IPS-18a (cell line): Measurements from ENCODE around the gene GPR61.

Experiments
- H3K27ac ChIP-seq: one replicate; pipeline ENCODE4 v1.5.1; 2013; ENCODE audit warnings: low read length
- H3K27me3 ChIP-seq: one replicate; pipeline ENCODE4 v1.6.1; 2013; ENCODE audit warnings: mild to moderate bottlenecking, low read length; ENCODE audit not compliant: control insufficient read depth, insufficient read depth
- H3K36me3 ChIP-seq: one replicate; pipeline ENCODE4 v1.6.1; 2013; ENCODE audit warnings: low read depth, low read length; ENCODE audit not compliant: control insufficient read depth
- H3K4me1 ChIP-seq: one replicate; pipeline ENCODE4 v1.6.1; 2013; ENCODE audit warnings: low read depth, low read length; ENCODE audit not compliant: control insufficient read depth
- H3K4me3 ChIP-seq: one replicate; pipeline ENCODE4 v1.5.1; 2013; ENCODE audit warnings: low read length
- H3K9ac ChIP-seq: one replicate; pipeline ENCODE4 v1.6.1; 2013; ENCODE audit warnings: mild to moderate bottlenecking, low read length, moderate library complexity
- H3K9me3 ChIP-seq: one replicate; pipeline ENCODE4 v1.6.1; 2013; ENCODE audit warnings: low read depth, low read length; ENCODE audit not compliant: control insufficient read depth

Gene GPR61

GRCh38 chr1:109542657-109543056, 3.0 kb downstream of the GPR61 start:
- H3K4me3 ChIP-seq, result no peak overlapping the region
- H3K27me3 ChIP-seq, result no peaks in the 10 kb centered on the region
- no peak overlapping the region for H3K9ac ChIP-seq

GRCh38 chr1:109543283-109543987, 3.8 kb downstream of the GPR61 start:
- H3K4me3 ChIP-seq, result no peak overlapping the region
- no peaks in the 10 kb centered on the region for H3K9me3 ChIP-seq
- H3K9ac ChIP-seq, result no peak overlapping the region
- H3K27ac ChIP-seq, result no peak overlapping the region
- H3K36me3 ChIP-seq, result no peaks in the 10 kb centered on the region
- peaks cover 13% of the 10 kb centered on the region for H3K4me1 ChIP-seq
- no peaks in the 10 kb centered on the region for H3K27me3 ChIP-seq

More at GRCh38 chr1:109542657-109543056, 3.0 kb downstream of the GPR61 start:
- no peaks in the 10 kb centered on the region for H3K36me3 ChIP-seq
- H3K27ac ChIP-seq, result no peak overlapping the region
- H3K4me1 ChIP-seq, result peaks cover 12% of the 10 kb centered on the region
- H3K9me3 ChIP-seq, result no peaks in the 10 kb centered on the region

- no peak overlapping the region for H3K9ac ChIP-seq
- H3K36me3 ChIP-seq, result no peaks in the 10 kb centered on the region
- no peaks in the 10 kb centered on the region for H3K9me3 ChIP-seq
- H3K4me1 ChIP-seq, result peaks cover 13% of the 10 kb centered on the region
- no peak overlapping the region for H3K27ac ChIP-seq
- H3K4me3 ChIP-seq, result no peak overlapping the region
- H3K27me3 ChIP-seq, result no peaks in the 10 kb centered on the region
Observed at GRCh38 chr1:109543988-109544735, 4.5 kb downstream of the GPR61 start.

GRCh38 chr1:109546311-109547109, 6.8 kb downstream of the GPR61 start:
- H3K9me3 ChIP-seq, result no peaks in the 10 kb centered on the region
- H3K4me3 ChIP-seq, result peak overlapping the region; percentile 81
- H3K27me3 ChIP-seq, result no peaks in the 10 kb centered on the region
- peaks cover 17% of the 10 kb centered on the region for H3K4me1 ChIP-seq
- peak overlapping the region; percentile 16 for H3K27ac ChIP-seq
- H3K9ac ChIP-seq, result peak overlapping the region; percentile 2
- no peaks in the 10 kb centered on the region for H3K36me3 ChIP-seq

GRCh38 chr1:109547463-109548320, 8.0 kb downstream of the GPR61 start:
- Histone ChIP-seq H3K4me3 (peak overlapping the region; percentile 81), H3K27me3 (no peaks in the 10 kb centered on the region), H3K9ac (peak overlapping the region; percentile 78), H3K27ac (peak overlapping the region; percentile 9), H3K4me1 (peaks cover 17% of the 10 kb centered on the region), H3K9me3 (no peaks in the 10 kb centered on the region), H3K36me3 (no peaks in the 10 kb centered on the region)

GRCh38 chr1:109548321-109549267, 8.9 kb downstream of the GPR61 start, which contains the start of gene GNAI3:
Gene GNAI3 (plus strand): TSS chr1:109548615. CDS start chr1:109548721, 106 bp downstream.
- H3K4me1 ChIP-seq, result peaks cover 17% of the 10 kb centered on the region
- H3K36me3 ChIP-seq, result no peaks in the 10 kb centered on the region
- peak within 1 kb of the TSS; percentile 9 for H3K27ac ChIP-seq
- no peaks in the 10 kb centered on the region for H3K9me3 ChIP-seq
- H3K4me3 ChIP-seq, result peak within 1 kb of the TSS; percentile 81
- H3K27me3 ChIP-seq, result no peaks in the 10 kb centered on the region
- peak within 1 kb of the TSS; percentile 78 for H3K9ac ChIP-seq

GRCh38 chr1:109556563-109556962, 16.9 kb downstream of the GPR61 start:
- H3K9me3 ChIP-seq, result no peaks in the 10 kb centered on the region
- no peak overlapping the region for H3K9ac ChIP-seq
- no peak overlapping the region for H3K27ac ChIP-seq
- no peak overlapping the region for H3K4me3 ChIP-seq
- H3K27me3 ChIP-seq, result no peaks in the 10 kb centered on the region
- no peaks in the 10 kb centered on the region for H3K36me3 ChIP-seq
- H3K4me1 ChIP-seq, result no peaks in the 10 kb centered on the region

GRCh38 chr1:109557520-109557919, 17.8 kb downstream of the GPR61 start:
- Histone ChIP-seq H3K9me3 (no peaks in the 10 kb centered on the region), H3K27ac (no peak overlapping the region), H3K9ac (no peak overlapping the region), H3K4me3 (no peak overlapping the region), H3K4me1 (peaks cover 3% of the 10 kb centered on the region), H3K27me3 (no peaks in the 10 kb centered on the region), H3K36me3 (no peaks in the 10 kb centered on the region)

- Histone ChIP-seq H3K27me3 (no peaks in the 10 kb centered on the region), H3K9ac (no peak overlapping the region), H3K9me3 (no peaks in the 10 kb centered on the region), H3K4me3 (no peak overlapping the region), H3K36me3 (no peaks in the 10 kb centered on the region), H3K27ac (no peak overlapping the region), H3K4me1 (peaks cover 25% of the 10 kb centered on the region)
Observed at GRCh38 chr1:109559995-109560394, 20.3 kb downstream of the GPR61 start.

- H3K9ac ChIP-seq, result peak overlapping the region; percentile 59
- no peaks in the 10 kb centered on the region for H3K36me3 ChIP-seq
- peak overlapping the region; percentile 34 for H3K4me3 ChIP-seq
- H3K4me1 ChIP-seq, result peaks cover 35% of the 10 kb centered on the region
- no peaks in the 10 kb centered on the region for H3K9me3 ChIP-seq
- H3K27me3 ChIP-seq, result no peaks in the 10 kb centered on the region
- H3K27ac ChIP-seq, result peak overlapping the region; percentile 44
Observed at GRCh38 chr1:109564194-109564878, 24.7 kb downstream of the GPR61 start.
